ENCODE results near the gene FOSL1. TPM values are rescaled to one million over a fixed set of nuclear protein-coding genes. Genes with fewer than 3 reads are reported as not detected.

FOSL1 gene
- total RNA-seq, 4 donors from 2014 or later = 1.5 to 15.2 (median 2.8) TPM

GRCh38 chr11:65862941-65863888 is 37.0 kb downstream of the FOSL1 start:
- TF ChIP-seq, protein P1, sequence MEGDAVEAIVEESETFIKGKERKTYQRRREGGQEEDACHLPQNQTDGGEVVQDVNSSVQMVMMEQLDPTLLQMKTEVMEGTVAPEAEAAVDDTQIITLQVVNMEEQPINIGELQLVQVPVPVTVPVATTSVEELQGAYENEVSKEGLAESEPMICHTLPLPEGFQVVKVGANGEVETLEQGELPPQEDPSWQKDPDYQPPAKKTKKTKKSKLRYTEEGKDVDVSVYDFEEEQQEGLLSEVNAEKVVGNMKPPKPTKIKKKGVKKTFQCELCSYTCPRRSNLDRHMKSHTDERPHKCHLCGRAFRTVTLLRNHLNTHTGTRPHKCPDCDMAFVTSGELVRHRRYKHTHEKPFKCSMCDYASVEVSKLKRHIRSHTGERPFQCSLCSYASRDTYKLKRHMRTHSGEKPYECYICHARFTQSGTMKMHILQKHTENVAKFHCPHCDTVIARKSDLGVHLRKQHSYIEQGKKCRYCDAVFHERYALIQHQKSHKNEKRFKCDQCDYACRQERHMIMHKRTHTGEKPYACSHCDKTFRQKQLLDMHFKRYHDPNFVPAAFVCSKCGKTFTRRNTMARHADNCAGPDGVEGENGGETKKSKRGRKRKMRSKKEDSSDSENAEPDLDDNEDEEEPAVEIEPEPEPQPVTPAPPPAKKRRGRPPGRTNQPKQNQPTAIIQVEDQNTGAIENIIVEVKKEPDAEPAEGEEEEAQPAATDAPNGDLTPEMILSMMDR (IDR thresholded peaks at IDR 0.05; ENCODE audit: low read depth) = no peak

DNA sequence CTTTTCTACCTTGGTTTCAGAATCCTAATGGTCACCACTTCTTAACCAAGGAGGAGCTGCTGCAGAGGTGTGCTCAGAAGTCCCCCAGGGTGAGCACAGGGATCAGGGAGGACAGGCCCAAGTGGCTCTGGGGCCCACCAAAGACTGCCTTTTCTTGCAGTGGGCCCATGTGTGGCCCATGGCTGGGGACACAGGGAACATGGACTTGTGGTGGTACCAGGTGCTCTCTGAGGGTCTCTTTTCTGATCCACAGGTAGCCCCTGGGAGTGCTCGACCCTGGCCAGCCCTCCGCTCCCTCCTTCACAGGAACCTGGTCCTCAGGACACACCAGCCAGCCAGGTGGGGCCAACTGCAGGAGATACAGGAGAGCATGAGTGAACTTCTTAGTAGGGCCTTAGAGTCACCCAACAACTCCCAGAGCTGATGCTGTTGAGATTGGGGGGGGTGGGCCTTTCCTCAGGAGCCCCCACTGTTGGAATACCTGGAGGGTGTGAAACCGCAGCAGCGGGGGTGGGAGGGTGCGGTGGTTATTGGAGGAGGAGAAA is 37.9 kb downstream of the FOSL1 start:
- TF ChIP-seq, protein P1 (IDR thresholded peaks at IDR 0.05; ENCODE audit: low read depth) = no peak

- TF ChIP-seq, protein P1 (IDR thresholded peaks at IDR 0.05; ENCODE audit: low read depth) = no peak
These were observed 38.5 kb downstream of the FOSL1 start for GRCh38 chr11:65861533-65862183.

DNA sequence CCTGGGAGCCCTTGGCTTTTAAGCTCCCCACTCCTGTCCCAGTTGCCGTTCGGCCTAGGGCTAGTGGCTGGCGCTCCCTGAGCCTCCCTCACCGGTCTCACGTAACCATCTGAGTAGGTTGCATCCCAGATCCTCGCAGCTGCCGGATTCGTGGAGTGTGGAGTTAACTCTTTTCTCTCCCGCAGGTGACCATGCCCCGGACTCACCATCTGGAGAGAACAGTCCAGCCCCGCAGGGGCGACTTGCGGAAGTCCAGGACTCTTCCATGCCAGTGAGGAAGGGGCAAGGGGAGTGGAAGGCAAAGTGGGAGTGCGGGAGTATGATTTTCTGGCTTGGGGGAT is 39.1 kb downstream of the FOSL1 start:
- TF ChIP-seq, protein P1 (IDR thresholded peaks at IDR 0.05; ENCODE audit: low read depth) = no peak

DNA sequence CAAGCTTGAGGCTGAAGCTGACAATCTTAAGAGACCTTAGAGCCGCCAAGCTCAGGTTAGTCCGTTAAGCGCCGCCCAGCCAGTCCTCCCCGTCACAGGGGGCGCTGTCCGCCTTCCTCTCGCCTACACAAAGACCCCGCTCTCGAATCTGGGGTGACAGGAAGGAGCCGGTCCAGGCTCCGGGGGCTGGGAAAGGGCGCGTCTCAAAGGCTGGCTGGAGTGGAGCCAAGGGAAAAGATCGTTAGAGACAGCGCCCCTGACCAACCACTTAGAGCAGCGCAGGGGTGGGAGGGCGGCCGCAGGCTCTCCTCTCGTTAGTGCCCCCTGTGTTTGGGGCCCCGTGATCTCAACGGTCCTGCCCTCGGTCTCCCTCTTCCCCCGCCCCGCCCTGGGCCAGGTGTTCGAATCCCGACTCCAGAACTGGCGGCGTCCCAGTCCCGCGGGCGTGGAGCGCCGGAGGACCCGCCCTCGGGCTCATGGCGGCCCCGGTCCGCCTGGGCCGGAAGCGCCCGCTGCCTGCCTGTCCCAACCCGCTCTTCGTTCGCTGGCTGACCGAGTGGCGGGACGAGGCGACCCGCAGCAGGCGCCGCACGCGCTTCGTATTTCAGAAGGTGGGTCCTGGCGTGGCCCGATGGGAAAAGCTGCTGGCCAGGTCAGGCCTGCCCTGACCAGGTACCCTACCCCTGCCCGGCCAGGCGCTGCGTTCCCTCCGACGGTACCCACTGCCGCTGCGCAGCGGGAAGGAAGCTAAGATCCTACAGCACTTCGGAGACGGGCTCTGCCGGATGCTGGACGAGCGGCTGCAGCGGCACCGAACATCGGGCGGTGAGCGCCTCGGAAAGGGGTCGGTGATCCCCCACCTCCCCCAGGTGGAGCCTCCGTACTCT is 39.7 kb downstream of the FOSL1 start, which contains the start of gene MUS81:
TSS of gene MUS81 (plus strand) at position 156 of the 887 bp plus-strand sequence. CDS start at position 477, 321 bp downstream.
- TF ChIP-seq, protein P1 (IDR thresholded peaks at IDR 0.05; ENCODE audit: low read depth) = no peak

GRCh38 chr11:65859812-65860277 is 40.3 kb downstream of the FOSL1 start:
- TF ChIP-seq, protein P1 (IDR thresholded peaks at IDR 0.05; ENCODE audit: low read depth) = no peak
